HG03342 (cell line): ENCODE measurements around the gene MARCKSL1.
"Not testable (repeated sequence)": the region's sequence is repeated elsewhere in the genome, so short reads cannot be mapped to it uniquely, and the experiment has no call there.

Experiments used
- ATAC-seq: cut with Tn5 transposase; IDR thresholded peaks from one replicate; pipeline ENCODE4 v1.9.1; 2021; ENCODE audit warnings: mild to moderate bottlenecking, moderate library complexity; ENCODE audit not compliant: unreplicated experiment

The MARCKSL1 gene

GRCh38 chr1:32335790-32336590 lies at the start of gene MARCKSL1:
TSS of gene MARCKSL1 (minus strand) at chr1:32336233. CDS start at chr1:32336033, 200 bp downstream.
- peak; percentile 40 for ATAC-seq

- no peak for ATAC-seq
Measured at GRCh38 chr1:32380057-32380456, 44.0 kb upstream of the MARCKSL1 start.

GRCh38 chr1:32377541-32378220 lies 41.6 kb upstream of the MARCKSL1 start:
- no peak for ATAC-seq

GRCh38 chr1:32376199-32376598 lies 40.2 kb upstream of the MARCKSL1 start:
- no peak for ATAC-seq

GRCh38 chr1:32373996-32374592 lies 38.1 kb upstream of the MARCKSL1 start:
- ATAC-seq, result no peak

- no peak for ATAC-seq
Measured at GRCh38 chr1:32372149-32372756, 36.2 kb upstream of the MARCKSL1 start.

- no peak for ATAC-seq
Measured at GRCh38 chr1:32367912-32368635, 32.0 kb upstream of the MARCKSL1 start.

- ATAC-seq, result no peak
Measured at GRCh38 chr1:32365445-32365844, 29.4 kb upstream of the MARCKSL1 start.

GRCh38 chr1:32364836-32365235 lies 28.8 kb upstream of the MARCKSL1 start:
- no peak for ATAC-seq

- no peak for ATAC-seq
Measured at GRCh38 chr1:32363713-32364112, 27.7 kb upstream of the MARCKSL1 start.

- no peak for ATAC-seq
Measured at GRCh38 chr1:32362474-32363313, 26.7 kb upstream of the MARCKSL1 start, which contains the start of the genes FAM229A and TSSK3. TSS of gene FAM229A (minus strand) at chr1:32362485. CDS start at chr1:32362091, 394 bp downstream. TSS of gene TSSK3 (plus strand) at chr1:32362539. CDS start at chr1:32362702, 163 bp downstream.

GRCh38 chr1:32361674-32362473 lies 25.8 kb upstream of the MARCKSL1 start:
- no peak for ATAC-seq

GRCh38 chr1:32361308-32361673 lies 25.3 kb upstream of the MARCKSL1 start:
- no peak for ATAC-seq

- no peak for ATAC-seq
Measured at GRCh38 chr1:32358435-32358834, 22.4 kb upstream of the MARCKSL1 start.

GRCh38 chr1:32357614-32358013 lies 21.6 kb upstream of the MARCKSL1 start:
- ATAC-seq, result no peak

GRCh38 chr1:32356478-32356877 lies 20.4 kb upstream of the MARCKSL1 start:
- no peak for ATAC-seq

GRCh38 chr1:32355778-32356177 lies 19.7 kb upstream of the MARCKSL1 start:
- ATAC-seq, result not testable (repeated sequence)

GRCh38 chr1:32353886-32354570 lies 18.0 kb upstream of the MARCKSL1 start:
- ATAC-seq, result no peak
